IPS-NIHi7 (cell line): ENCODE data around the gene CEP112.
"Not testable (repeated sequence)": the region's sequence is repeated elsewhere in the genome, so short reads cannot be mapped to it uniquely, and the experiment has no call there.

Experiments
- DNase-seq: peaks from one replicate; pipeline ENCODE4 v3.0.0; 2012; ENCODE audit warnings: mixed read lengths; ENCODE audit errors: extremely low spot score

The CEP112 gene

GRCh38 chr17:65830356-65830755 lies 361.6 kb downstream of the CEP112 start:
- DNase-seq: no peak

DNA sequence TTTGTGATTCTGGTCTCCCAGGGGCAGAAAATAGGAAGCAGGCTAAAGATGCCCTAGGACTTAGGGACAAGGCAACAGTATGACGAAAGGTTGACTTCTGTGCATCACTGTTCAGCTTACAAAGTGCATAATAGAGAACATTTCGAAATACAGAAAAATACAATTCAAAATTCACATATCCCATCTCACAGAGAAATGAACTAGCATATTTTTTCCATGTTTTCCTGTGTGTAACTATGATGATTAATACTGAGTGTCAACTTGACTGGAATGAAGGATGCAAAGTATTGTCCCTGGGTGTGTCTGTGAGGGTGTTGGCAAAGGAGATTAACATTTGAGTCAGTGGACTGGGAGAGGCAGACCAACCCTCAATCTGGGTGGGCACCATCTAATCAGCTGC lies 365.4 kb downstream of the CEP112 start:
- not testable (repeated sequence) for DNase-seq

DNA sequence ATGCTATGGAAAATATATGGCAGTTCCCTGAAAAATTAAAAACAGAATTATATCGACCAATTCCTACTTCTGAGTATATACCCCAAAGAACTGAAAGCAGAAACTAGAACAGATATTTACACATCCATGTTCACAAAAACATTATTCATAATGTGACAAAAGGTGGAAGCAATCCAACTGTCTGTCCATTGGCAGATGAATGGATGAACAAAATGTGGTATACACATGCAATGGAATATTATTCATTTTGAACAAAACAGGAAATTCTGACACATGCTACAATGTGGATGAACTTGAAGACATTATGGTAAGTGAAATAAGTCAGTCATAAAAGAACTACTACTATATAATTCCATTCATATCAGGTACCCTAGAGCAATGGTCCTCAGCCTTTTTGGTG lies 367.0 kb downstream of the CEP112 start:
- no peak for DNase-seq

DNA sequence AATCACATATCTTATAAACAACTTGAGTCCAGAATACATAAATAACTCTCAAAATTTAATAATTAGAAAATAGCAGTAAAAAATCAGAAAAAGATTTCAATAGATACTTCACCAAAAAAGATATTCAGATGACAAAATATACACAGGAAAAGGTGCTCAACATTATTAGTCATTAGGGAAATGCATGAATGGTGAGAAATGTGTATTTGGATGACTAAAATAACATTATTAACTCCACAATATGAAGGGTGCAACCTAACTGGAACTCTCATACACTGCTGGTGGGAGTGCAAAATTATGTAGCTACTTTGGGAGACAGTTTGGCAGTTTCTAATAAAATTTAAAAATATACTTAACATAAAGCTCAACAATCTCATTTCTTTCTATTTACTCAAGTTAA lies 368.2 kb downstream of the CEP112 start:
- no peak for DNase-seq

DNA sequence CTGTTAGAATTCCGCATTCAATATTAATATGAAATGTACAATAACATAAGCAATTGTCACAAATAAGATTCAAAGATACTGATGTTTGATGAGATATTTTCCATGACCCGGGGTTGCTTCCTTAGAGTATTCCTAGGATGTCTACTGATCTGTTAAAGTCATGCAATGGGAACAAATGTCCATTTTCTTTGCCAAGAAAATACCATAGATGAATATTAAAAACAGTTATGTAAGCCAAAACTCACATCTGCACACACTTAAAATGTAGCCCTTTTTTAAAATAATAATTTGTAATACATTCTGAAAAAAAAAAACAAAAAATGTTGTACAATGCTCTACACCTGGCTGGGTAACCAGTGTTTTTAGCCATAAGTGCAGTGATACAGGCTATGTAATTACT lies 371.1 kb downstream of the CEP112 start:
- DNase-seq: no peak

- no peak for DNase-seq
Observed at GRCh38 chr17:65820306-65820705, 371.6 kb downstream of the CEP112 start.

DNA sequence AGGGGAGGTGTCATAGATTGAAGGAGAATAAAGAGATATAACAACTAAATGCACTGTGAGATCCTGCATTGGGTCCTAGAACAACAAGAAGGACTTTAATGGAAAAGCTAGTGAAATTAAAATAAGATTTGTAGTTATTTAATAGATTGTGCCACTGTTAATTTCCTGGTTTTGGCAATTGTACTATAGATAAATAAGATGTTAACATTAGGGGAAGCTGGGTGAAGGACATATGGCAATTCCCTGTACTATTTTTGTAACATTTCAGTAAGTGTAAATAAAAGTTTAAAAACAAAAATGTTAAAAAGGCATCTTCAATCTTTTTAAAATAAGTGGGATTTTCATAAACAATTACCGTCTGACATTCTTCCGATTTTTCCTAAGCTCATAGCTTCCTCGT lies 372.1 kb downstream of the CEP112 start:
- DNase-seq: no peak

- no peak for DNase-seq
Observed at GRCh38 chr17:65817951-65818350, 374.0 kb downstream of the CEP112 start.

GRCh38 chr17:65814418-65814817 lies 377.5 kb downstream of the CEP112 start:
- no peak for DNase-seq

- DNase-seq: no peak
Observed at GRCh38 chr17:65813306-65813705, 378.6 kb downstream of the CEP112 start.

DNA sequence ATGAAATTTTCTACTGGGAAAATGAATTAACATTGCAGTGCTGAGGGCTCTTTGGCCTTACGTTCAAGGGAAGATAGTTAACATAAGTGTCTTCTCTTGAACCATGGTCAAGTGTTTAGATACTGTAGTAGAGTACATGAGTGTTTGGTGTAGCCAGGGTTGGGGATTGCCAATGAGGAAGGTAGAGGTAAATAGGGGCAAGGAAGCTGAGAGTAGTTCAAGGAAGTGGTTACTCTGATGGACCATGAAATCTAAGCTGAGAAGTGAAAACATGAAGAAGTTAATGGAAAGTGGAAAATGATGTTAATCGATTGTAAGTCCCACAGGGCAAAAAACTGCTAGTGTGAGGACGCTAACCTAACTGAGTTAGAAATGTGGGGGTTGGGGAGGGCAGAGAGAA lies 380.9 kb downstream of the CEP112 start:
- DNase-seq: no peak

DNA sequence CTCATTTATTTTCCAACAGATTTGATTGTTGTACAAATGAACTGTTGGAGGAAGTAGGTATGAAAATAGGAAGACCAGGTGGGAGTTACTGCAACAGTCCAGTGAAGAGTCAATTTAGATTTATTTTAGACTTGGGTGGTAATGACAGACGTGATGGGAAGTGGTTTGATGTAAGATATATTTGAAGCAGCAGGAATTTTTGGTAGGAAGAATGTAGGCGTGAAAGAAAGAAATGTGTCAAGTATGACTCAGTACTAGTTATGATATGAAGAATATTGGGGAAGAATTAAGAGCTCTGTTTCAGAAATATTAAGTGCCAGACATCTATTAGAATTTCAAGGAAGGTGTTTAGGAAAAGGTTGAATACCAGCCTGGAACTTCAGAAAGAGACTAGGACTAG lies 382.6 kb downstream of the CEP112 start:
- no peak for DNase-seq

DNA sequence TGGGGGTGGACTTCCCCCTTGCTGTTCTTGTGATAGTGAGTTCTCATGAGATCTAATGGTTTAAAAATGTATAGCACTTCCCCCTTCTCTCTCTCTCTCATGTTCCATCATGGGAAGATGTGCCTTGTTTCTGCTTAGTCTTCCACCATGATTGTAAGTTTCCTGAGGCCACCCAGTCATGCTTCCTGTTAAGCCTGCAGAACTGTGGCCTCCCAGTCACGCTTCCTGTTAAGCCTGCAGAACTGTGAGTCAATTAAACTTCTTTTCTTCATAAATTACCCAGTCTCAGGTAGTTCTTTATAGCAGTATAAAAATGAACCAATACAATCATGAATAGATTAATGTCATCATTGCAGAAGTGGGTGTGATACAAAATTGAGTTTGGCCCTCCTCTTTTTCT lies 383.4 kb downstream of the CEP112 start:
- DNase-seq: not testable (repeated sequence)

- no peak for DNase-seq
Observed at GRCh38 chr17:65807361-65807760, 384.6 kb downstream of the CEP112 start.

DNA sequence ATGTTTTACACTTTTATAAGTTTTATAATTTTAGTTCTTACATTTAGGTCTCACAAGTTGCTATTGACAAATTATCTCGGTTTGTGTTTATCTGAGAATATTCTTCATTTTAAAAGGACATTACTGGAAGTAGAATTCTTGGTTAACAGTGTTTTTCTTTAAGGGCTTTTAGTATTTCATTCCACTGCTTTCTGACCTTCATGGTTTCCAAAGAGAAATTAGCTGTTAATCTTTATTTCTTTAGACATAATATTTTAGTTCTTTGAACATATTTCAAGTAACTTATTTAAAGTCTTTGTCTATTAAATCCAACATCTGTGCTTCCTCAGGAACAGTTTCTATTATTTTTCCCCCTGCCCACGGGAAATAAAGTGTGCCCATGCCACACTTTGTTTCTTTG lies 390.4 kb downstream of the CEP112 start:
- DNase-seq: no peak

GRCh38 chr17:65800655-65801054 lies 391.3 kb downstream of the CEP112 start:
- no peak for DNase-seq

DNA sequence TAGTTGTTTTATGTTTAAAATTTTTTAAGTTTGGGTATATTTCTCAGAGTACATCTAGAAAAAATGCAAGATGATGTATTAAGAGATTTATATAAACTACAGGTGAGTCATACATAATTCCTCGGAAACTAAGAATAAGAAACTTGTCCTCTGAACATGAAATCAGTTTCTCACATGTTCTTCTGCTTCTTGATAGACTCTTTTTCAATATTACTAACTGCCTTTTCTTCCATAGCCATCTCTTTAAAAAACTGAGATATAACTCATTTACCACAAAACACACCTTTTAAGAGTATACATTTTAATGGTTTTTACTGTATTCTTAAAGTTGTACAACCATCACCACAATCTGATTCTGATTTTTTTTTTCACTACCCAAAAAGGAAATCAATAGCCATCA lies 392.1 kb downstream of the CEP112 start:
- no peak for DNase-seq

DNA sequence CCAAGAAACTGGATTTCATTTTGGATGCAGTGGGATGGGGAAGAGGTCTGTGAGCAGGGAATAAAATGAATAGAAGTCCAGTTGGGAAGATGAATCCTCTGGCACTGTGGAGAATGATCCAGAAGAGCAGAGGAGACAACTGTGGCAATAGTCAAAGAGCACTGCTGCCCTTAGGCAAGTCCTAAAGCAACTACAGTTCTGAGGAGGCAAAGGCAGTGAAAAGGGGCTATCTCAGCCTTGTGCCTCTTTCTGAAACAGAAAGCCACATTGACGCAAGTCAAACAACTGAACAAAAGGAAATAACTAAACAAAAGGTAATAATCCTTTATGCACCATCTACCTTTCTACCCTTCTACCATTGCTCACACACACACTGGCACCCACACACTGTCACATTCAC lies 392.5 kb downstream of the CEP112 start:
- DNase-seq: no peak

GRCh38 chr17:65797809-65798208 lies 394.1 kb downstream of the CEP112 start:
- peak; percentile 80 for DNase-seq

GRCh38 chr17:65797101-65797500 lies 394.8 kb downstream of the CEP112 start:
- no peak for DNase-seq

DNA sequence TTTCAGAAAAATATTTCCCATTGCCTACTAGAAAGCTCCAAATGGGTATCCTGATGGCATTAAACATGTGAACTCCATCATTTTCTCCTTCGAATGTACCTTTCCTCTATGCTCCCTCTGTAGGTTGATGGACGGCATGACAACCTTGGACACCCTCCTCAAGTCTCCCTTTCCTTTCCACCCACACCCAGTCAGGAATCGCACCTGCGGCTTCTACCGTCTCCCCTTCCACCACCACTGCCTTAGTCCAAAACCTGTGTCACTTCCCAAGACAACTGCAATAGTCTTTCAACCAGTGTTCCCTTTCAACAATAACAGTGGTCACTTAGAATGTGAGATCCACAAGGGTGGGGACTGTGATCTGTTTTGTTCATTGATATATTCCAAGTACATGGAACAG lies 397.4 kb downstream of the CEP112 start:
- DNase-seq: peak; percentile 77

- no peak for DNase-seq
Observed at GRCh38 chr17:65790241-65790640, 401.7 kb downstream of the CEP112 start.

DNA sequence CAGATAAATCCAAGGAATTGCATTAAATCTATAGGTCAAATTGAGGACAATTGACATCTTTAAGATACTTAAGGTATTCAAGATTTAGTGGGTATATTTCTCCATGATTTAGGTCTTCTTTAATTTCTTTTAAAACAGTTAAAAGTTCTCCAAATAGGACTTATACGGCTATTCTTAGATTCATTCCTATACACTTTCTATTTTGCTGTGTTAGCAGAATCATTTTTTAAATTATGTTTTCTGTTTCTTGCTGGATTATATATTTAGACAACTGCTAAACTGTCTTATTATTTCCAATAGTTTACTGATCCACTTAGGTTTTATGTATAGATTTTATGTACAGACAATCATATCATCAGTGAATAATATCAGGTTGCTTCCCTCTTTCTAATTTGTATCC lies 404.4 kb downstream of the CEP112 start:
- no peak for DNase-seq

GRCh38 chr17:65786479-65786878 lies 405.5 kb downstream of the CEP112 start:
- no peak for DNase-seq

- DNase-seq: no peak
Observed at GRCh38 chr17:65785109-65785508, 406.8 kb downstream of the CEP112 start.
